ENCODE data around the gene ABCB11. TPM values are rescaled to one million over a fixed set of nuclear protein-coding genes. Genes with fewer than 3 reads are reported as not detected.

ABCB11 gene
- total and polyA plus RNA-seq, 2 donors from 2014 or later, result 0.03 TPM; not detected in 1

DNA sequence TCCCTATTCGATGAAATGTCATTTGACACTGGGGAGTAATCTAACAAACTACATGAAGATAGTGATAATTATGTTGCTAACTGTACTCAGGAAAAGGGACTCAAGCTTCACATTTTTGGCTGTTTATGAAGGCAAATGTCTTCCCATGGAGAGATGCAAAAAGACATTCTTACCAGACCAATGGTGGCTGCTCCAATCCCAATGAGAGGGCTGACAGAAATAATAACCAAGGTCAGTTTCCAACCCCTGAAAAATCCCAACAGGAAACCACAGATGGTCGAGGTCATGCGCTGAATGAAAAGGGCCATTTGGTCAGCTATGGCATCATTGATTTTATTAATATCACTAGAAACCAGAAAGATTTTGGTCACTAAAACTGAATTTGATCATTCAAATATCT is 37.6 kb downstream of the ABCB11 start:
- Histone ChIP-seq H3K36me3 (ENCODE audit: control insufficient read depth in 2 of 3, insufficient read depth in 3 of 3, low read length in 3 of 3) (no peaks in the 10 kb centered on the region), H3K27me3 (ENCODE audit: control insufficient read depth, insufficient read depth, low read length) (no peaks in the 10 kb centered on the region), H3K4me3 (ENCODE audit: low read length in 3 of 3) (no peak overlapping the region), H3K9me3 (ENCODE audit: control insufficient read depth in 2 of 3, insufficient read depth in 1 of 3, low read length in 3 of 3) (no peaks in the 10 kb centered on the region), H3K4me1 (ENCODE audit: control insufficient read depth in 2 of 3, insufficient read depth in 2 of 3, low read depth in 1 of 3, low read length in 3 of 3) (no peaks in the 10 kb centered on the region), H3K27ac (ENCODE audit: low read depth in 2 of 2, low read length in 2 of 2) (no peak overlapping the region), H3K9ac (ENCODE audit: low read length in 3 of 3) (no peak overlapping the region)
- DNase-seq, result no peak
- TF ChIP-seq, protein P1, sequence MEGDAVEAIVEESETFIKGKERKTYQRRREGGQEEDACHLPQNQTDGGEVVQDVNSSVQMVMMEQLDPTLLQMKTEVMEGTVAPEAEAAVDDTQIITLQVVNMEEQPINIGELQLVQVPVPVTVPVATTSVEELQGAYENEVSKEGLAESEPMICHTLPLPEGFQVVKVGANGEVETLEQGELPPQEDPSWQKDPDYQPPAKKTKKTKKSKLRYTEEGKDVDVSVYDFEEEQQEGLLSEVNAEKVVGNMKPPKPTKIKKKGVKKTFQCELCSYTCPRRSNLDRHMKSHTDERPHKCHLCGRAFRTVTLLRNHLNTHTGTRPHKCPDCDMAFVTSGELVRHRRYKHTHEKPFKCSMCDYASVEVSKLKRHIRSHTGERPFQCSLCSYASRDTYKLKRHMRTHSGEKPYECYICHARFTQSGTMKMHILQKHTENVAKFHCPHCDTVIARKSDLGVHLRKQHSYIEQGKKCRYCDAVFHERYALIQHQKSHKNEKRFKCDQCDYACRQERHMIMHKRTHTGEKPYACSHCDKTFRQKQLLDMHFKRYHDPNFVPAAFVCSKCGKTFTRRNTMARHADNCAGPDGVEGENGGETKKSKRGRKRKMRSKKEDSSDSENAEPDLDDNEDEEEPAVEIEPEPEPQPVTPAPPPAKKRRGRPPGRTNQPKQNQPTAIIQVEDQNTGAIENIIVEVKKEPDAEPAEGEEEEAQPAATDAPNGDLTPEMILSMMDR (IDR thresholded peaks at IDR 0.05; ENCODE audit: borderline replicate concordance, extremely low read depth, insufficient read depth), result no peak
- intact Hi-C loops (cut with DNase I), result no loop called here
- FAIRE-seq, result no peak

DNA sequence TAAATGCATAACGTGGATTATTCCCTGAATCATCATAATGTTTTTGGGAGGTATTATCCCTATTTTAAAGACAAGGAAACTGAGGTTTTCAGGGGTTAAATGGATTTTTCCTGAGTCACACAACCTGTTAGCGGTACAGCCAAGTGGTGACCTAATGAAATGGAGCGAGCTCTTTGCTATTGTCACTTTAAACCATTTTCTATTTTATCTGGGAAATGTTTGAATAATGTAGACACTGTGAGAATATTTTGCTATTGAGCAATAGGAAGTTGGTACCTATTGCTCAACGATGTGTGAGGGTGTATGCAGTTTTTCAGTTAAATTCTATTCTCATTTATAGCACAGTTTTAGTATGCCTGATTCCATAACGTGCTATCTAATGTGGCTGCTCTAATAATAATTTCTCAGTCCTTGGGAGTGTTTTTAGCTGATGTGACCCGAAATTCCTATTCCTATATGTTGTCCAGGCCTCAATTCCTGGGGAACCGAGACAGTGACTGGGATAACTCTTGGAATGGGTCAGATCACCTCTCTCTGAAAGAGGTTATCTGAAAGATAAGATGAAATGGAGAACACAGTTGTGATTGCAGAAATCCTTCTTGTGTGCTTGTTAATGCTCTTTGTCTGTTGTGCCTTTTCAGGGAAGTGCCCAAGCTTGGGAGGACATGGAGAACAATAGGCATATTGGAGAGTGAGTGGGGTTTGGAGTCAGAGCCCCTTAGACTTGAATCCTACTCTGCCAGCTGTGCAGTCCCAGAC is 38.4 kb downstream of the ABCB11 start:
- Histone ChIP-seq H3K4me3 (ENCODE audit: low read length in 3 of 3) (no peak overlapping the region), H3K36me3 (ENCODE audit: control insufficient read depth in 2 of 3, insufficient read depth in 3 of 3, low read length in 3 of 3) (no peaks in the 10 kb centered on the region), H3K9me3 (ENCODE audit: control insufficient read depth in 2 of 3, insufficient read depth in 1 of 3, low read length in 3 of 3) (no peaks in the 10 kb centered on the region), H3K27ac (ENCODE audit: low read depth in 2 of 2, low read length in 2 of 2) (no peak overlapping the region), H3K4me1 (ENCODE audit: control insufficient read depth in 2 of 3, insufficient read depth in 2 of 3, low read depth in 1 of 3, low read length in 3 of 3) (no peaks in the 10 kb centered on the region), H3K27me3 (ENCODE audit: control insufficient read depth, insufficient read depth, low read length) (no peaks in the 10 kb centered on the region), H3K9ac (ENCODE audit: low read length in 3 of 3) (no peak overlapping the region)
- TF ChIP-seq, protein P1 (IDR thresholded peaks at IDR 0.05; ENCODE audit: borderline replicate concordance, extremely low read depth, insufficient read depth), result no peak
- FAIRE-seq, result no peak
- intact Hi-C loops (cut with DNase I), result no loop called here
- no peak for DNase-seq

DNA sequence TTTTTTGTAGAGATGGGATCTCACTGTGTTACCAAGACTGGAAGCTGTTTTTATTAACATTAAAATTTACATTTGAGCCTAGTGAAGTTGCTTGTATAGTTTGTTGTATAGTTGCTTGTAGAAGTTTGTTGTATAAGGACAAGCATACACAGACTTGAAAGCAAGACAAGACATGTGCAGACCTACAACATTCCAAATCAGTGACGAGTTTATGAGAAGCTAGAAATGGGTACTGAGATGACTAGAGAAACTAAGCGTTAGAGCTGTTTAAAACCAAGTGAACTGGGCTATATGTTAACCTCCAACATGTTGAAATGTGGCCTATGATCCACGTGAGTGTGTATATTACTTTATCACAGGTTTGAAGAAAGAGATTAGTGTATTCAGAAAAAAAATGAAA is 39.1 kb downstream of the ABCB11 start:
- Histone ChIP-seq H3K36me3 (ENCODE audit: control insufficient read depth in 2 of 3, insufficient read depth in 3 of 3, low read length in 3 of 3) (no peaks in the 10 kb centered on the region), H3K9me3 (ENCODE audit: control insufficient read depth in 2 of 3, insufficient read depth in 1 of 3, low read length in 3 of 3) (no peaks in the 10 kb centered on the region), H3K9ac (ENCODE audit: low read length in 3 of 3) (no peak overlapping the region), H3K27ac (ENCODE audit: low read depth in 2 of 2, low read length in 2 of 2) (no peak overlapping the region), H3K4me1 (ENCODE audit: control insufficient read depth in 2 of 3, insufficient read depth in 2 of 3, low read depth in 1 of 3, low read length in 3 of 3) (no peaks in the 10 kb centered on the region), H3K27me3 (ENCODE audit: control insufficient read depth, insufficient read depth, low read length) (no peaks in the 10 kb centered on the region), H3K4me3 (ENCODE audit: low read length in 3 of 3) (no peak overlapping the region)
- DNase-seq (no peak), FAIRE-seq (no peak)
- TF ChIP-seq, protein P1 (IDR thresholded peaks at IDR 0.05; ENCODE audit: borderline replicate concordance, extremely low read depth, insufficient read depth), result no peak
- intact Hi-C loops (cut with DNase I), result no loop called here

All from kidney (tissue), 14 donors.